ENCODE data around the gene DACT1.

DNA sequence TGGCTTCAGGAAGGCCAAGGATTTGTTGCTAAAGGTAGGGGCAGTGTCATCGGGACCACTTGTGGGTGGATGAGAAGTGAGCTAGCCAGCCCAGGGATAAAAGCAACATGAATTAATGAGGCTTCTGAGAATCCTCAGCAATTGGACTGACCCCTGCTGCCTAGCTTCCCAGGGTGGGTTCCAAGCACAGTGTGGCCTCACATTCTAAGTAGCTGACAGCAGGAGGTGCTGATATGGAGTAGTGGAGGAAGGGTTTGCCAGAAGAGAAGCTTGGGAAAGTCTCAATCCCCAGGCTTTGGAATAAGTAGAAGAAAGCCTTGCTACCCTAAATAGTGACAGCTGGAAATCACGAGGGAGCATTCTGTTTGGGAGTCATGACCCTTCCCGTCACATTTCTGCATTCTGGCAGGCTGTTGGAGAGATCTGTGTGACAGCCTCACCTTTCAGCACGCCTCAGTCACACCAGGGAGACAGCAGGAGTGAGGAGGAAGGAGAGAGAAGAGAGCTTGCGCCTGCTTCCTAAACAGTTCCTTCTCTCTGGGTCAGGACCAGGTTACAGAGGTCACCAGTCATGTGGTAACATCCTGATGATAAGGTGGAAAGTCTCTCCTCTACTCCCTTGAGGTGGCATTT lies 31.2 kb downstream of the DACT1 start:
- TF ChIP-seq FOXK2 (IDR thresholded peaks at IDR 0.05) (no peak), ARNT (IDR thresholded peaks at IDR 0.05) (no peak), TARDBP (IDR thresholded peaks at IDR 0.05) (no peak), ZNF384 (IDR thresholded peaks at IDR 0.05) (no peak), FOXA1 (IDR thresholded peaks at IDR 0.05) (no peak), CTBP1 (IDR thresholded peaks at IDR 0.05; ENCODE audit: borderline replicate concordance) (no peak), L3MBTL2 (conservative IDR thresholded peaks at IDR 0.05) (no peak), SUZ12 (IDR thresholded peaks at IDR 0.05) (no peak), FOXM1 (IDR thresholded peaks at IDR 0.05; ENCODE audit: borderline replicate concordance) (no peak), NFRKB (IDR thresholded peaks at IDR 0.05) (no peak), PKNOX1 (IDR thresholded peaks at IDR 0.05) (no peak), HDGF (IDR thresholded peaks at IDR 0.05; ENCODE audit: borderline replicate concordance) (no peak), SP1 (IDR thresholded peaks at IDR 0.05) (no peak), BHLHE40 (IDR thresholded peaks at IDR 0.05; ENCODE audit: borderline replicate concordance) (no peak)
